ENCODE data around the gene MVB12A. TPM values are rescaled to one million over a fixed set of nuclear protein-coding genes. Genes with fewer than 3 reads are reported as not detected.

MVB12A gene
- total RNA-seq, 2 experiments from 2014 or later = 36.5 to 42.4 TPM

DNA sequence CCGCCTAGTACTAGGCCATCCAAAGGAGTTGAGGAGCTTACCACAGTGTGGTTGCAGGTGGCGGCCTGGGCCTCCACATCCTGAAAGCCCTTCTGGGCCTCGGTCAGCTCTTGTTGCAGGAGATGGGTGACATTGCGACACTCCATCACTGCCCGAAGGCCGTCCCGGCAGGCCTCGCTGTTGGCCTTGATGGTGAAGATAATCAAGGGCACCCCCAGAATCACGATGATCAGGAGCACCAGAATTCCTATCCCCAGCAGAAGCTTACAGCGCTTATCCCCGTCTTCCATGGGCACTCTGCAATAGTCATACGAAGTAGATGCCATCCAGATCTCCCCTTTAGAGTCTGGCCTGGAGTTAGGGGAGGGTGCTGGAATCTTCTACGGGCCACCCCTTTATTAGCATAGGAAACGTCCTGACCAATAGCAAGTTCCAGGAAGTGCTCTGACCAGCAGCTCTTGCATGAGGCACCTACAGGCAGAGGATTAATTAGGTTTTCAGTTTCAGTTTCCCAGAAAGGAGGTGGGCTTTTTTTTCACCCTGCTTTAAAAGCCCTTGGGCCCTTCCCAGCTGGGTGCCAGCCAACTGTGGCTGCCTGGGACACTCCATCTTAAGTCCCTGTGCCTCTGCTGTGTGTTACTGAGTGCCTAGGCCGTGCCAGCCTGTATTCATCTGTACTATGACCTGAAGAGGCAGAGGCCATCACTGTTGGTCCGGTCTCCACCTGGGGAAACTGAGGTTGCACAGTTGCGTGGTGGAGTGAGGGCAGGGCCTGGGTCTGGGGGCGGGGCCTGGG, 14.4 kb upstream of the MVB12A start, which contains the start of gene BST2:
TSS of gene BST2 (minus strand) at position 381 of the 796 bp plus-strand sequence. CDS start at position 326, 55 bp downstream.
- Mint-ChIP-seq H3K4me1 (ENCODE audit: low read depth) (peaks cover 26% of the 10 kb centered on the region), H3K4me3 (peak within 1 kb of the TSS; percentile 93), H3K36me3 (peaks cover 19% of the 10 kb centered on the region), H3K9me3 (no peaks in the 10 kb centered on the region), H3K27me3 (no peaks in the 10 kb centered on the region), H3K27ac (peak within 1 kb of the TSS; percentile 97)
- DNase-seq = peak; percentile 71
- intact Hi-C loops (cut with micrococcal nuclease) = loop anchor here (5.0 kb wide), 1 partner anchor 98 kb away; the partner anchor contains the start of genes DDA1 and MRPL34
- POLR2A ChIA-PET = interaction anchor here (0.6 to 3.2 kb wide), 6 partner anchors 12 to 454 kb away, joined by 3 to 20 read pairs (median 3); partner anchors contain the start of genes MVB12A and TMEM221
- CTCF ChIA-PET = interaction anchor here (0.5 to 3.2 kb wide), 5 partner anchors 14 to 64 kb away, joined by 3 to 18 read pairs (median 4); partner anchors contain the start of gene MVB12A

DNA sequence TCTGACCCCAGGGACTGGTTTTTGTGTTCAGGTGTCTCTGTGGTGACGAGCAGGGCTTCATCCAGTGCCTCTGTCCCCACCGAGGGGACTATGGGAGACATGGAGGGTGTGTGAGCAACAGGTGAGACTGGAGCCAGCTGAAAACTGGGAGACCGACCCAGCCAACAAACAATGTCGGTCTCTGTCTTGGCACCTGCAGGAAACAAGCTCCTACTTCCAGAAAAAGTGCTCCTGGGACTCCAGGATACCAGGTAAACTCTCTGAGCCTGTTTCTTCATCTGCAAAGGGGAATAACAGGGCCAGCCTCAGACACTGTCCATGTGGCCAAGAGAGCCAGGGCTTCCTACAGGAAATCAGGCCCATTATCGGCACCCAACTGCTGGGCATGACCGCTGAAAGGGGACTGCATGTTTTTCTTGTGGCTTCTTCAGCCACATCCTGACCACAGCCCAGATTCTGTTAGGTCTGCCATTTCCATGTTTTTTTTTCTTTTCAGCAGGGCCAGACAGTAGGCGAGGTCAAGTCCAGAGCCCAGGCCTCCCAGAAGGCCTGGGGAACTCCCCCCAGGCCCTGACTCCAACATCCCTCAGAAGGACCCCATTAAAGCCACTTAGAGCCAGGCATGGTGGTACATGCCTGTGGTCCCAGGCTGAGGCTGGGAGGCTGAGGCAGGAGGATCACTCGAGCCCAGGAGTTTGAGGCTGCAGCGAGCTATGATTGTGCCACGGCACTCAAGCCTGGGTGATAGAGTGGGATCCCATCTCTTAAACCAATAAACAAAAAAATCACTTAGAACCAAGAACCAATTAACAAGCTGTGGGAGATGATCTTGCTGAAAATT, 13.6 kb upstream of the MVB12A start:
- Mint-ChIP-seq H3K27ac (peak overlapping the region; percentile 97), H3K4me3 (peak overlapping the region; percentile 93), H3K9me3 (no peaks in the 10 kb centered on the region), H3K27me3 (no peaks in the 10 kb centered on the region), H3K4me1 (ENCODE audit: low read depth) (peaks cover 26% of the 10 kb centered on the region), H3K36me3 (peaks cover 19% of the 10 kb centered on the region)
- POLR2A ChIA-PET = interaction anchor here (1.0 to 3.2 kb wide), 3 partner anchors 11 to 40 kb away, joined by 3 to 20 read pairs (median 4); partner anchors contain the start of gene MVB12A
- intact Hi-C loops (cut with micrococcal nuclease) = loop anchor here (5.0 kb wide), 1 partner anchor 99 kb away; the partner anchor contains the start of genes DDA1 and MRPL34
- CTCF ChIA-PET = interaction anchor here (0.6 to 3.2 kb wide), 6 partner anchors 13 to 61 kb away, joined by 4 to 18 read pairs (median 4); partner anchors contain the start of gene MVB12A
- peak; percentile 54 for DNase-seq

DNA sequence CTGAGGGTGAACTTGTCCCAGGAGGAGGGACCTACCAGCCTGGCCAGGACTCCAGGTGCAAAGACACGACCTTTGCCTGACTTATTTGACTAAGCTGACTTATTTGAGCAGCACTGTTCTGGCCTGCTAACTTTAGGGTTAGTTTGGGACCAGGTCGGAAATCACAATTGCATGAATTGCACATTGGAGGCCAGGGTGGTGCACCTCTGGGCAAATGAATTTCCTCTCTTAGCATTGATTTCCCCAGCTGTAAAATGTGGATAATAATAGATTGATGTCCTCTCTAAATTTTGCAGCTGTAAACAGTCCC, 13.0 kb upstream of the MVB12A start:
- no peak for DNase-seq
- Mint-ChIP-seq H3K9me3 (no peaks in the 10 kb centered on the region), H3K27me3 (no peaks in the 10 kb centered on the region), H3K36me3 (peaks cover 15% of the 10 kb centered on the region), H3K4me3 (peak overlapping the region; percentile 93), H3K4me1 (ENCODE audit: low read depth) (peaks cover 23% of the 10 kb centered on the region), H3K27ac (peak overlapping the region; percentile 97)
- ChIA-PET CTCF (interaction anchor here (0.6 to 3.2 kb wide), 6 partner anchors 13 to 61 kb away, joined by 4 to 18 read pairs (median 4); partner anchors contain the start of gene MVB12A), POLR2A (interaction anchor here (1.0 to 3.2 kb wide), 3 partner anchors 11 to 40 kb away, joined by 3 to 20 read pairs (median 4); partner anchors contain the start of gene MVB12A)
- intact Hi-C loops (cut with micrococcal nuclease) = loop anchor here (1.0 to 5.0 kb wide), 2 partner anchors 12 to 100 kb away; partner anchors contain the start of genes DDA1 and MRPL34

DNA sequence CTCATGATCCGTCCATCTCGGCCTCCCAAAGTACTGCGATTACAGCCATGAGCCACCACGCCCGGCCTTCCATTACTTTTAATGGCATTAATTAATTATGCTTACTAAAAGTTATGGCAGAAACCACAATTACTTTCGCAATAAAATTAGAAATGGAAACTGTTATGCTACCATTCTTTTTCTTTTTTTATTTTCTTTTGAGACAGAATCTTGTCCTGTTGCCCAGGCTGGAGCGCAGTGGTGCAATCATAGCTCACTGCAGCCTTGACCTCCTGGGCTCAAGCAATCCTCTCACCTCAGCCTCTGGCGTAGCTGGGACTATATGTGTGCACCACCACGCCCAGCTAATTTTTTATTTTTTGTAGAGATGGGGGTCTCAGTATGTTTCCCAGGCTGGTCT, 9.9 kb upstream of the MVB12A start:
- DNase-seq = no peak
- POLR2A ChIA-PET = no interaction called here
- H3K36me3 Mint-ChIP-seq = peaks cover 15% of the 10 kb centered on the region
- CTCF ChIA-PET = interaction anchor here (1.6 kb wide), 1 partner anchor 24 kb away, joined by 8 read pairs; no protein-coding TSS in a partner anchor
- no peaks in the 10 kb centered on the region for H3K27me3 Mint-ChIP-seq
- no peaks in the 10 kb centered on the region for H3K9me3 Mint-ChIP-seq
- intact Hi-C loops (cut with micrococcal nuclease) = loop anchor here (5.0 kb wide), 1 partner anchor 103 kb away; the partner anchor contains the start of genes DDA1 and MRPL34
- peaks cover 16% of the 10 kb centered on the region for H3K4me1 Mint-ChIP-seq (ENCODE audit: low read depth)
- no peak overlapping the region for H3K4me3 Mint-ChIP-seq
- H3K27ac Mint-ChIP-seq = no peak overlapping the region

GRCh38 chr19:17411801-17412200, 8.0 kb upstream of the MVB12A start:
- Mint-ChIP-seq H3K27me3 (no peaks in the 10 kb centered on the region), H3K9me3 (no peaks in the 10 kb centered on the region), H3K4me3 (no peak overlapping the region), H3K36me3 (peaks cover 17% of the 10 kb centered on the region), H3K4me1 (ENCODE audit: low read depth) (peaks cover 16% of the 10 kb centered on the region), H3K27ac (no peak overlapping the region)
- ChIA-PET POLR2A (no interaction called here), CTCF (interaction anchor here (0.6 kb wide), 1 partner anchor 82 kb away, joined by 4 read pairs; no protein-coding TSS in a partner anchor)
- intact Hi-C loops (cut with micrococcal nuclease) = no loop called here
- DNase-seq = no peak

DNA sequence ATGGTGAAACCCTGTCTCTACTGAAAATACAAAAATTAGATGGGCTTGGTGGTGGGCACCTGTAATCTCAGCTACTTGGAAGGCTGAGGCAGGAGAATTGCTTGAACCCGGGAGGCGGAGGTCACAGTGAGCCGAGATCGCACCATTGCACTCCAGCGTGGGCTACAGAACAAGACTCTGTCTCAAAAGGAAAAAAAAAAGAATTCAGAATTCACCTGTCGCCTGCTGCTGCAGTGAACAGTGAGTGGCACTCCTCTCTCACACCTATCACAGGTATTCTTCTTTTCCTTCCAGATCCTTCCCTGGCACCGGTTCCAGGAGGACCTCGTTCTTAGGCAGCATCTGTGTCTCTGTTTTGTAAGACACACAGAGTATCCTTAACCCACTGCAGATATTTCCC, 5.8 kb upstream of the MVB12A start:
- Mint-ChIP-seq H3K27me3 (no peaks in the 10 kb centered on the region), H3K36me3 (peaks cover 15% of the 10 kb centered on the region), H3K4me3 (no peak overlapping the region), H3K4me1 (ENCODE audit: low read depth) (peaks cover 8% of the 10 kb centered on the region), H3K9me3 (no peaks in the 10 kb centered on the region), H3K27ac (no peak overlapping the region)
- no peak for DNase-seq
- ChIA-PET POLR2A (no interaction called here), CTCF (no interaction called here)
- intact Hi-C loops (cut with micrococcal nuclease) = no loop called here

- intact Hi-C loops (cut with micrococcal nuclease) = no loop called here
- no peak overlapping the region for H3K4me3 Mint-ChIP-seq
- no peak overlapping the region for H3K27ac Mint-ChIP-seq
- POLR2A ChIA-PET = no interaction called here
- peaks cover 15% of the 10 kb centered on the region for H3K36me3 Mint-ChIP-seq
- CTCF ChIA-PET = no interaction called here
- no peak for DNase-seq
- peaks cover 13% of the 10 kb centered on the region for H3K4me1 Mint-ChIP-seq (ENCODE audit: low read depth)
- no peaks in the 10 kb centered on the region for H3K9me3 Mint-ChIP-seq
- no peaks in the 10 kb centered on the region for H3K27me3 Mint-ChIP-seq
Measured at GRCh38 chr19:17415121-17415520, 4.7 kb upstream of the MVB12A start.

DNA sequence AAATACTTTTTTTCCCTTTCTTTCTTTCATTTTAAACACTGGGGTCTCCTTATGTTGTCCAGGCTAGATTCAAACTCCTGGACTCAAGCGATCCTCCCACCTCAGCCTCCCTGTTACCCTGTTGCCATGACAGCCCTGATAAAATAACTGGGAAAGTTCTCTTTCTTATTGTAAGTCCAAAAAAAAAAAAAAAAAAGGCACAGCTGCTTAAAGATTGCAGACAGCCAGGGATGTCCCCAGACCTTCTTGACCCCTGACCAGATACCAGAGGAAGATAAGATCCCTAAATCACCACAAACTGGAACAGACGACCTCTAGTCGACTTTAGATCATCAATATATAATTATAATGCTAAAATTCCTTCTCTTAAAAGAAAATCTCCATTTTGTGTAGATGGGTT, 1.1 kb upstream of the MVB12A start:
- Mint-ChIP-seq H3K27ac (no peak overlapping the region), H3K4me3 (peak overlapping the region; percentile 86)
- POLR2A ChIA-PET = interaction anchor here (1.1 to 2.9 kb wide), 4 partner anchors 11 to 110 kb away, joined by 4 to 20 read pairs (median 5); partner anchors contain the start of genes BST2 and DDA1

DNA sequence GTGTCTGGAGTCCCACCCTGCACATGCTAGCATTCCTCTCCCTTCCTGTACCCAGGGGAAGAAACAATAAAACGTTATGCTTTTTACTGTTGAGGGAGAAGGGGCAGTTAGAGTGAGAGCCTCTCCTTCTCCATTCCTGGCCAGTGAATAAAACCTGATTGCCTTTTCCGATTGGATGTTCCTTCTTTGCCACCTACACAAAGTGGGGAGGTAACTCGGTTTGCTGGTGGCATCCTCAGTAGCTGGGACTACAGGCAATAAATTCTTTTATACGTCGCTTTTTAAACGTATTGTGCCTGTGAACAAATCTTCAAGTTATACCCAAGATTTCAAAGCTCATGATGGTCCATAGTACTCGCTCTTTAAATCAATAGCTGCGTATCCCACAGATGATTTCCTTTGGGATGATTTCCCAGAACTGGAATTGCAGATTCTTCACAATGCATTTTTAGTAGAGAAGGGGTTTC, 660 bp upstream of the MVB12A start:
- Mint-ChIP-seq H3K27ac (peak overlapping the region; percentile 87), H3K9me3 (no peaks in the 10 kb centered on the region), H3K36me3 (peaks cover 13% of the 10 kb centered on the region), H3K4me3 (peak overlapping the region; percentile 86), H3K4me1 (ENCODE audit: low read depth) (peaks cover 14% of the 10 kb centered on the region), H3K27me3 (no peaks in the 10 kb centered on the region)
- intact Hi-C loops (cut with micrococcal nuclease) = loop anchor here (1.0 kb wide), 2 partner anchors 12 to 24 kb away; no protein-coding TSS in a partner anchor
- CTCF ChIA-PET = interaction anchor here (0.7 to 2.0 kb wide), 9 partner anchors 13 to 155 kb away, joined by 3 to 18 read pairs (median 5); partner anchors contain the start of genes BST2 and CCDC194
- POLR2A ChIA-PET = interaction anchor here (1.0 to 2.9 kb wide), 5 partner anchors 11 to 110 kb away, joined by 3 to 20 read pairs (median 5); partner anchors contain the start of genes BST2, DDA1 and PGLS
- no peak for DNase-seq

More for the DNA sequence above, 1.1 kb upstream of the MVB12A start:
- CTCF ChIA-PET = interaction anchor here (0.8 to 2.0 kb wide), 4 partner anchors 12 to 78 kb away, joined by 3 to 18 read pairs (median 9); partner anchors contain the start of gene BST2
- H3K36me3 Mint-ChIP-seq = peaks cover 15% of the 10 kb centered on the region
- no peak for DNase-seq
- no peaks in the 10 kb centered on the region for H3K27me3 Mint-ChIP-seq
- peaks cover 12% of the 10 kb centered on the region for H3K4me1 Mint-ChIP-seq (ENCODE audit: low read depth)
- H3K9me3 Mint-ChIP-seq = no peaks in the 10 kb centered on the region
- intact Hi-C loops (cut with micrococcal nuclease) = loop anchor here (1.0 kb wide), 2 partner anchors 11 to 23 kb away; no protein-coding TSS in a partner anchor

GRCh38 chr19:17420475-17420924, 653 bp downstream of the MVB12A start:
- no peaks in the 10 kb centered on the region for H3K9me3 Mint-ChIP-seq
- H3K4me1 Mint-ChIP-seq (ENCODE audit: low read depth) = peaks cover 19% of the 10 kb centered on the region
- no peaks in the 10 kb centered on the region for H3K27me3 Mint-ChIP-seq
- intact Hi-C loops (cut with micrococcal nuclease) = loop anchor here (5.0 kb wide), 1 partner anchor 92 kb away; the partner anchor contains the start of gene PGLS
- DNase-seq = peak; percentile 51
- ChIA-PET CTCF (interaction anchor here (1.1 to 1.6 kb wide), 3 partner anchors 14 to 31 kb away, joined by 3 to 18 read pairs (median 5); partner anchors contain the start of gene BST2), POLR2A (interaction anchor here (2.9 kb wide), 1 partner anchor 14 kb away, joined by 20 read pairs; the partner anchor contains the start of gene BST2)
- peak overlapping the region; percentile 69 for H3K27ac Mint-ChIP-seq
- H3K4me3 Mint-ChIP-seq = peak overlapping the region; percentile 86
- peaks cover 11% of the 10 kb centered on the region for H3K36me3 Mint-ChIP-seq

DNA sequence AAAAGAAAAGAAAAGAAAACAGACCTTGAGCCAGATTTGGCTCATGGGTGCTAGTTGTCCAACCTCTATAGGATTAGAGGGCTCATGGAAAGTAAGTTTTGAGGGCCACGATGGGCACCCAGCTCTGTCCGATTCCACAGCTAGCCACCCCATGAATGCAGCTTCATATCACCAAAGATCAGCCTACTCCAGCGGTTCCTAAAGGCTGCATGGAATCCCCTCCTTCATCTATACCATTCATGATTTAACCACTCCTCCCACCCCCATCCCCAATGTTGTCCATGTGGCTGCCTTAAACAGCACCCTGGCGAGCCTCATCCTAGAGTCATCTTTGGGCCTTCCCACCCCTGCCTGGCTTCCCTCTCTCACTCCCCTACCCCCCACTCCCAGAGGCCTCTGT, 2.1 kb downstream of the MVB12A start:
- intact Hi-C loops (cut with micrococcal nuclease) = loop anchor here (5.0 kb wide), 1 partner anchor 90 kb away; the partner anchor contains the start of gene PGLS
- peaks cover 9% of the 10 kb centered on the region for H3K36me3 Mint-ChIP-seq
- H3K27me3 Mint-ChIP-seq = no peaks in the 10 kb centered on the region
- ChIA-PET POLR2A (no interaction called here), CTCF (interaction anchor here (1.1 kb wide), 1 partner anchor 27 kb away, joined by 3 read pairs; the partner anchor contains the start of gene TMEM221)
- H3K4me3 Mint-ChIP-seq = no peak overlapping the region
- H3K27ac Mint-ChIP-seq = no peak overlapping the region
- H3K9me3 Mint-ChIP-seq = no peaks in the 10 kb centered on the region
- peaks cover 19% of the 10 kb centered on the region for H3K4me1 Mint-ChIP-seq (ENCODE audit: low read depth)
- DNase-seq = no peak

Measured in activated CD4-positive, alpha-beta memory T cell treated with anti-CD3 and anti-CD28 coated beads for 36 hours (primary cell).